G401.6 (cell line): ENCODE data around the gene PAX4.

Source experiments
- FAIRE-seq: peaks from 2 replicates; lab custom pipeline; 2012; peaks lifted over from hg19 to GRCh38; lab: Jason Lieb, UNC

The PAX4 gene

DNA sequence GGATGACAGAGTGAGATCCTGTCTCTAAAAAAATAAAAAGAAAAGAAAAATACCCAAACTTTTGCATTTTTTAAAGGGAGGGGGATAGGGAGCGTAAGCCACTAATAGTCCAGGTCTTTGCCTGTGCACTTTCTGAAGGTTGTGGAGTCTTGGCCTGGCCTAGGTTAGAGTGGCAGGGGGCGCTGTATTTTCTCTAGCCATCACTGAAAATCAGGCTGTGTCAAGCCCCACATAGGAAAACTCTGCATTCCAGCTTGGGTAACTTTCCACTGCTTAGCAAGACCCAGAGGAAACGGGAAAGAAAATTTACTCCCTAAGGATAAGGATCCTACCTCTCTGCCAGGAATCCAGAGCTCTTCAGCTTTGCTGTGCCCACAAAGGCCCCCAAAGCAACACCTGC is 10.5 kb upstream of the PAX4 start:
- no peak for FAIRE-seq

DNA sequence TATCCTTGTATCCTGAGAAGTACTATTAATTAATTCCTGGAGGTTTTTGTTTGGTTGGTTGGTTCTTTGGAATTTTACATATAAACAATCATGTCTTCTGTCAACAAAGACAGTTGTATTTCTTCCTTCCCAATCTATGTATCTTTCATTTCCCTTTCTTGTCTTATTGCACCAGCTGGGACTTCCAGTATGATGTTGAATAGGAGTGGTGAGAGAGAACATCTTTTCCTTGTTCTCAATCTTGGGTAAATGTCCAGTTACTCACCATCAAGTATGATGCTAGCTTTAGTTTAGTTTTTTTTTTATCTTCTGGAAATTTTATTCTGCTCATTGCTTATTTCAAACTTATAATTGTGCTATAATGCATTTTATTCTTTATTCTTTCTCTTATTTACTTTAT is 7.4 kb upstream of the PAX4 start:
- FAIRE-seq: no peak

GRCh38 chr7:127620406-127621233 is 2.7 kb upstream of the PAX4 start:
- FAIRE-seq: no peak

DNA sequence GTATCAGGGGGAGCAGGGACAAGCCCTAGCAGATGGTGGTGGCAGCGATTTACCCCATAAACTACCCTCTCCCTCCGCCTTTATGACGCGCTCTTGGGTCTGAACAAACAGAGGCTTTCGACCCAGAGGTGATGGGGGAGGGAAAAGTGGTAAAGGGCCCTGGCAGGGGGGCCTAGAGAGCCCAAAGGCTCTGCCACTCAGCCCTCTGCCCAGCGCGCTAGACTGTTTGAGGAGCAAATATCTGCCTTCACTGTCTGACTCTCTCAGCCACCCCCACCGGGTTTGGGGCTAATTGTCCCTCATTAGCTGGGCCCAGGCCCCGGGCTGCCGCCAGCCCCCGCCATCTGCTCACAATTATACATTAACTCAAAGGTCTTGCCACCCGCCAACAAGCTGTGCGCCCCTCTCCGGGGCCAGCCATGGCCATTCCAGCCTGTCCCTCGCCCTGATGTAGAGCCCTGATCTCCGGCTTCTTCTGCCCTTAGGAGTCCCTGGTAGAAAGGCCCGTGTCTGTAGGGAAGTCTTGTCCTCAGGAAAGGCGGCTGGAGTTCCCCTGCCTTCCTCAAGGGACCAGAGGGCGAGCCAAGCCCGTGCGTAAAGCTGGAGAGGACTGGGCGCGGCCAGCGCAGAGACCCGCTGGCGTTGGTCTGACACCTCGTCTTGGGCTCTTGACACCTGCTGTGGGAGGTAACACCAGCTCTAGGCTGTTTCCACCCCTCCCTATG is 1.9 kb upstream of the PAX4 start:
- no peak for FAIRE-seq

DNA sequence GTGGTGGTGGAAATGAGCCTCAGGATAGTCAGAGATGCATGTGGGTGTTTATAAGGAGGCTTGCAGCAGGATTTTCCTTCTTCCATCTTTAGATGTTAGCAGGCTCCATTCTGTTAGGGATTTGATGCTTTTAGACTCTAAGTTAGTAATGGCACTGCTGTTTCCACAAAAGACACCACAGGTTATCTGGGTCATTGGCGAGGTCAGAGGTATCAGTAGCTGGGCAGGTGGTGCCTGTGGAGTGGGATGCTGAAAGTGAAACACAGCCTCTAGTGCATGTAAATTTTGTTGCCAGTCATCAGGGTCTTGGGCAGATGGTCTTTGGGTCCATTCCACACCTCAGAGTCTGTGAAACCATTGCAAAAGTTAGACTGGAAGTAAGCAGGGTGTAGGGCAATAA is 833 bp upstream of the PAX4 start:
- FAIRE-seq: no peak

GRCh38 chr7:127616724-127617123 is 1.2 kb downstream of the PAX4 start:
- FAIRE-seq: no peak

GRCh38 chr7:127612263-127612662 is 5.7 kb downstream of the PAX4 start:
- FAIRE-seq: no peak

DNA sequence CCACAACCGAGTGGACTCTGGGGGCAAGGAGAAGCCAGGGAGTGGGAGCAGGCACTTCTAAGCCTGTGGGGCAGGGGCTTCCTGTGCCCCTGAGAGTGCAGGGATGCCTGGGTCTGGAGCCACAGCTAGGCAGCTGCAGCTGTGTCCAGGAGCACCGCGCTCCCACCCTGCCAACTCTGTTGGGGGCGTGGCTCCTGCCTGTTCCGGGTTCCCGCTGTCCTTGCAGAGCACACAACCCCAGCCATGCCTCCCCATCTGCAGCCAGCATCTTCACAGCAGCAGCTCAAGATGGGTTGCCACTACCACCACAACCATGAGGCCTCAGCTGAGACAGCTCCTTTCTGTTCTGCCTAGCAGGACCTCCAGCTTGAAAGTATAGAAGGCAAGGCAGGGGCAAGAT is 8.6 kb downstream of the PAX4 start:
- FAIRE-seq: no peak

DNA sequence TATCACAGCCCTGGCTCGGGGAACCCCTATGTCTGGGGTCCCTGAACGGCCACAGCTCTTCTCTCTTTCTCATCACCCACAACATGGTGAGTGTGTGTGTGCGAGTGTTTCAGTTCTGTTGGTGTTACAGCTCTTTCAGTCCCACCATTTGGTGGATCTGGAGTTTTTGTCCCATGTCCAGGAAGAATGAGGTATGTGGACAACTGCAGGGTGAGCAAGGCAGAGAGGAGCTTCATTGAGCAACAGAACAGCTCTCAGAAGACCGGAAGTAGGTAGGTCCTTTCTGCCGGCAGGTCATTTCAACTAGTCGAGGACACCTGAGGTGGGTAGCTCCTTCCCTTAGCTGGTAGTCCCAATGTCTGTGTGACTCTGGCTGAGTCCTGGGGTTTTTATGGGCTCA is 9.5 kb downstream of the PAX4 start:
- no peak for FAIRE-seq

DNA sequence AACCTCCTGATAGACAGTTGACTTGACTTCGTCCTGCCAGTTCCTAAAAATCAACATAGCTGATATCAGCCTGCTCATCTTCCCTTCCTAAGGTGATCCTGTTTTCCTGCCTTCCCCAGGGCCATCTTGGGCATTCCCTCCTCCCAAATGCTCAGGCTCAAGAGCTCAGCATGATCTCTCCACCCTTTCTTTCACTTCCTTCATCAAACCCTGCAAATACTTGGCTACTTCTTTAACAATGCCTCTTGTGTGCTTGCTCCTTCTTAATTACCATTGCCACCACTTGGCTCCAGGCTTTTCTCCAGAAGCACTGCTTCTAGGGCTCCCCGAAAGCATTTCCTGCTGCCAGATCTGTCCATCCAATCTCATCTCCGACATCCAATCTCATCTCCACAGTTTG is 17.1 kb downstream of the PAX4 start:
- FAIRE-seq: no peak

DNA sequence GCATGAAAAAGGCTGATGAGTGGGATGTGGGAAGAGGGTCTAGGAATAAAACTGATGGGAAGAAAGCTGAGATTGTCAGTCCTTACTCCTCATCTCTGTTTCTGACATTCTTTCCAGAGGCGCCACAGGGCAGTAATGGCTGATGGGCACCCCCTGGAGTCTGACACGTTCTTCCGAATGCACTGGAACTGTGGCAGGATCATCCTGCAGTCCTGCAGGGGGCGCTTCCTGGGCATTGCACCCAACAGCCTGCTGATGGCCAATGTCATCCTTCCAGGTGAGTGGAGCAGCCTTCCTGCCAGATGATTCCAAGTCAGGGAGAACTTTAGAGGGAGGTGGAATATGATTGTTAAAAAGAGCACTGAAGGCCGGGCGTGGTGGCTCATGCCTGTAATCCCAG is 19.6 kb downstream of the PAX4 start:
- FAIRE-seq: no peak

GRCh38 chr7:127595737-127596136 is 22.2 kb downstream of the PAX4 start:
- FAIRE-seq: no peak

DNA sequence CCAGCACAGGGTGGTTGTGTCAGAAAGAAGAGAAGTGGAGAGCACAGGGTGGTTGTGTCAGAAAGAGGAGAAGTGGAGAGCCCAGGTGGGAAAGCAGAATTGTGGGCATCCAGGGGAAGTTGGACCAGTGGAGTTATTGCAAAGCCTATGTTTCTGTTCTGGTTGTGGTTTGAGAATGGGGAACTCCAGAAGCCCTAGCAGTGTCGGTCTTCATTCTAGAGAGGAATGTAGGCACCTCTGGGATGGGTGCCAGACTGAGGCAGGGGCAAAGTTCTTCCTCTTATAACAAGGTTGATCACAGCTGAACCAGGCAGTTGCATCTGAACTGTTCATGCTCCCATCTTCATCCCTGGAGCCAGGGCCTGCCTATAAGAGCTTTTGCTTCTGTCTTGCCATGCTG is 23.5 kb downstream of the PAX4 start:
- no peak for FAIRE-seq

GRCh38 chr7:127592550-127592949 is 25.4 kb downstream of the PAX4 start:
- FAIRE-seq: no peak

DNA sequence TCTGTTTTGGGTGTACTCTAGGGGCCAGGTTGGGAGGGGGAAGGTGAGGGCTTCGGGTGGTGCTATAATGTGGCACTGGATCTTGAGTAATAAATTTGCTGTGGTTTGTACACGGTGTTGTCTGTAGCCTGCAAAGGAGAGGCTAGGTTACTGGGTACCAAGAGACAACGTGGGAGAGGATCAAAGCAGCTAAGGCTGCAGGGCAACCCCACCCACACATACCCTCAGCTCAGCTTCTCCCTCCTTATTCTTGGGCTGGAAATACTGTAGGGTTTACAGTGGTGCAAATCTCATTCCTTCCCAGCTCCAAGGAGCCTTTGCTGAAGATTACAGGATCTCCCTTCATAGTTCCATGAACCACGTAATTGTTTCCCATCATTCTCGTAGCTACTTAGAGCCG is 26.4 kb downstream of the PAX4 start:
- no peak for FAIRE-seq

GRCh38 chr7:127591189-127591588 is 26.8 kb downstream of the PAX4 start:
- no peak for FAIRE-seq

DNA sequence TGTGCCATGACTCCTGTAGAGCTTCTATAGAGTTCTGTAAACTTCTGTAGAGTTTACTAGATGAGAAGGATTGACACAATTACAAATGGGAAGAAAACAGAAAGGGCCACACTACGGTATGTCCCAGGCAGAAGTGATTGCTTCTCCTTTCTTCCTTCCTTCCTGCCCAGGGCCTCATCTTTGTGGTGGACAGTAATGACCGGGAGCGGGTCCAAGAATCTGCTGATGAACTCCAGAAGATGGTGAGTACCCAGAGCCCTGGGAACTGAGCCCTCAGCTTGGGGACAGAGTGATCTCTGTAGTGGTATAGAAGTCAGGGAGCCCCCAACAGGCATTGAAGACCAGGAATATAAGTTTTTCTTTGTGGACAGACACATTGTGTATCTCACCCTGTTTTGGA is 28.0 kb downstream of the PAX4 start:
- no peak for FAIRE-seq

DNA sequence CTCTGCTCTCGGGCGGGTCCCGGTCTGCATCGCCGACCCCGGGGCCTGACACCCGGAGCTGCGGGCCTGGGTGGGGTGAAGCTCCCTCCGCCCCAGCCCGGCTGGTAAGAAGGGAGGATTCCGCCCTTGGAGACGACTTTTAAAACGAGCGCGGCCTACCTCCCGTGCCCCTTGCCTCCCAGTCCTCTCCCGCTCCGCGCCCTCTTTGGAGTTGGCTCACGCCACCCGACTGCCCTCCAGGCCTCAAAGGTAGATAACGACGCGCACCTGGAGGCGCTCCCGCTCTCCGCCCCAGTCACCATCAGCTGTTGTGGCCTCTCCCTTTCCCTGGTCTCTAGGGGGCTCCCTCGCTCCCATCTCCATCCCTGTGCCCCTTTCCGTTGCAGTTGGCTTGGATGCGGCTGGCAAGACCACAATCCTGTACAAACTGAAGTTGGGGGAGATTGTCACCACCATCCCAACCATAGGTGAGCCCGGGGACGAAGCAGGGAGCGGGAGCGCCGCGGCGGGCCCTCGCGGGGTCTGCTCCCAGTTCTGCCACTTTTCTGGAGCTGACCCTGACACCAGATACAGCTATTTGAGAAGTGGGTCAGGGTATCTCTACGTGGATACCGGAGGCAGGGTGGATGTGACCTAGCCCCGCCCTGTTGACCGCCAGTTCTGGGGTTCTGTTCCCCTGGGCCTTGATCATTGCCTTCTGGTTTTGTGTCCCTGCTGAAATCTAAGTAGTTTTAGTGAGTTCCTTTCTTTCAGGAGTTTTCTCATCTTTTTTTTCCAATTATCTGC is 29.1 kb downstream of the PAX4 start:
- FAIRE-seq: no peak

- FAIRE-seq: no peak
These were observed 29.8 kb downstream of the PAX4 start, which contains the start of gene ARF5 for GRCh38 chr7:127588019-127588696. ARF5 (plus strand) TSS chr7:127588411; CDS start chr7:127588499, 88 bp downstream.

DNA sequence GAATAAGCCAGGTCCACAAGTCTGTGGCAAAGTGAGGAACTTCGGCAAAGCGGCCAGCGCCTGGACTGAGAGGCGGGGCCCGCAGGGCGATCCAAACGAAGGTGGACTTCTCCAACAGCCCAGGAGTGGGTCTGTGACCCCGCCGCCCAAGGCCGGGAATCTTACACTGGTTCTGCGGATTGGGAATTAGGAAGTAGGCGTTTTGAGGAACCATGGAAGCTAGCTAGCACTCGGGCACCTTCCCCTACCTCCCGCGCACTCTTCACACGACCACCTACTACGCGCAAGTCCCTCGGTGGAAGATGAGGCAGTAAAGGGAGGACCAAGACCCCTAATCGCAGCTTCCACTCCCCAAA is 30.3 kb downstream of the PAX4 start:
- no peak for FAIRE-seq

- FAIRE-seq: no peak
These were observed 31.6 kb downstream of the PAX4 start for GRCh38 chr7:127586346-127586745.
